H9 (cell line): ENCODE measurements around the gene MADCAM1. TPM values are rescaled to one million over a fixed set of nuclear protein-coding genes. Genes with fewer than 3 reads are reported as not detected.

ENCODE experiments used
- DNase-seq: peaks from one replicate; pipeline ENCODE4 v3.0.0-alpha.2; 2017
- H2AFZ ChIP-seq: one replicate; pipeline ENCODE4 v1.6.1; 2013; ENCODE audit warnings: mild to moderate bottlenecking, low read length, control low read depth, moderate library complexity
- H2AK5ac ChIP-seq: 2 replicates; pipeline ENCODE4 v1.6.1; 2013; ENCODE audit warnings: low read length, control low read depth, mixed read lengths; ENCODE audit not compliant: insufficient read length
- H2BK120ac ChIP-seq: one replicate; pipeline ENCODE4 v1.6.1; 2013; ENCODE audit warnings: low read depth, mild to moderate bottlenecking, low read length, control low read depth, inconsistent platforms; ENCODE audit not compliant: poor library complexity, severe bottlenecking
- H2BK12ac ChIP-seq: 2 replicates; pipeline ENCODE4 v1.6.1; 2013; ENCODE audit warnings: low read length, control low read depth, mixed read lengths, low read depth; ENCODE audit not compliant: insufficient read length
- H2BK15ac ChIP-seq: 2 replicates; pipeline ENCODE4 v1.6.1; 2013; ENCODE audit warnings: low read depth, low read length, control low read depth
- H2BK20ac ChIP-seq: one replicate; pipeline ENCODE4 v1.6.1; 2013; ENCODE audit warnings: low read depth, mild to moderate bottlenecking, low read length, control low read depth, inconsistent platforms; ENCODE audit not compliant: poor library complexity, severe bottlenecking
- H2BK5ac ChIP-seq: 2 replicates; pipeline ENCODE4 v1.6.1; 2013; ENCODE audit warnings: low read length, control low read depth, mixed read lengths; ENCODE audit not compliant: insufficient read length
- H3K14ac ChIP-seq: 2 replicates; pipeline ENCODE4 v1.6.1; 2013; ENCODE audit warnings: low read length, control low read depth; ENCODE audit not compliant: insufficient read depth
- H3K18ac ChIP-seq: 2 replicates; pipeline ENCODE4 v1.6.1; 2013; ENCODE audit warnings: low read depth, mild to moderate bottlenecking, mixed read lengths, low read length, control low read depth; ENCODE audit not compliant: insufficient read length
- H3K23ac ChIP-seq: 2 replicates; pipeline ENCODE4 v1.6.1; 2013; ENCODE audit warnings: low read length, control low read depth, mixed read lengths, low read depth; ENCODE audit not compliant: insufficient read length
- H3K23me2 ChIP-seq: 2 replicates; pipeline ENCODE4 v1.6.1; 2013; ENCODE audit warnings: low read depth, mild to moderate bottlenecking, mixed read lengths, low read length, control low read depth; ENCODE audit not compliant: insufficient read length, poor library complexity, severe bottlenecking
- H3K27ac ChIP-seq: 2 replicates; pipeline ENCODE4 v1.5.1; 2013; ENCODE audit warnings: low read length, control low read depth, mixed read lengths, low read depth; ENCODE audit not compliant: insufficient read length
- H3K27me3 ChIP-seq: 2 replicates; pipeline ENCODE4 v1.6.1; 2013; ENCODE audit warnings: low read length, control low read depth, inconsistent platforms; ENCODE audit not compliant: insufficient read depth
- H3K4ac ChIP-seq: 2 replicates; pipeline ENCODE4 v1.6.1; 2013; ENCODE audit warnings: low read depth, mild to moderate bottlenecking, control low read depth, inconsistent platforms, low read length, moderate library complexity
- H3K4me1 ChIP-seq: 2 replicates; pipeline ENCODE4 v1.6.1; 2013; ENCODE audit warnings: low read length, control low read depth, inconsistent platforms; ENCODE audit not compliant: insufficient read depth
- H3K4me2 ChIP-seq: 2 replicates; pipeline ENCODE4 v1.6.1; 2013; ENCODE audit warnings: low read length, control low read depth, mixed read lengths; ENCODE audit not compliant: insufficient read length, insufficient read depth
- H3K56ac ChIP-seq: 2 replicates; pipeline ENCODE4 v1.6.1; 2013; ENCODE audit warnings: low read depth, mild to moderate bottlenecking, mixed read lengths, low read length, control low read depth; ENCODE audit not compliant: insufficient read length
- H3K79me1 ChIP-seq: 2 replicates; pipeline ENCODE4 v1.6.1; 2013; ENCODE audit warnings: low read depth, mild to moderate bottlenecking, moderate library complexity, low read length, control low read depth, inconsistent platforms; ENCODE audit not compliant: insufficient read depth, poor library complexity, severe bottlenecking
- H3K79me2 ChIP-seq: 2 replicates; pipeline ENCODE4 v1.6.1; 2013; ENCODE audit warnings: low read length, control low read depth, inconsistent platforms; ENCODE audit not compliant: insufficient read depth
- H3K9ac ChIP-seq: 2 replicates; pipeline ENCODE4 v1.6.1; 2013; ENCODE audit warnings: low read length, control low read depth, mixed read lengths; ENCODE audit not compliant: insufficient read length; ENCODE audit errors: extremely low read depth
- H3K9me3 ChIP-seq: one replicate; pipeline ENCODE4 v1.6.1; 2013; ENCODE audit warnings: low read depth, low read length, inconsistent platforms; ENCODE audit not compliant: control insufficient read depth
- H3T11ph ChIP-seq: one replicate; pipeline ENCODE4 v1.6.1; 2013; ENCODE audit warnings: mild to moderate bottlenecking, low read length, control low read depth, inconsistent platforms
- H4K20me1 ChIP-seq: one replicate; pipeline ENCODE4 v1.6.1; 2013; ENCODE audit not compliant: control insufficient read depth, insufficient read length, insufficient read depth
- H4K5ac ChIP-seq: 2 replicates; pipeline ENCODE4 v1.6.1; 2013; ENCODE audit warnings: low read depth, mild to moderate bottlenecking, mixed read lengths, low read length, control low read depth; ENCODE audit not compliant: insufficient read length
- H4K8ac ChIP-seq: replicated peaks from 2 replicates; pipeline ENCODE4 v1.6.1; 2013; ENCODE audit warnings: low read length, control low read depth, mixed read lengths, low read depth; ENCODE audit not compliant: insufficient read length
- H4K91ac ChIP-seq: 2 replicates; pipeline ENCODE4 v1.6.1; 2013; ENCODE audit warnings: low read depth, mild to moderate bottlenecking, moderate library complexity, mixed read lengths, low read length, control low read depth; ENCODE audit not compliant: insufficient read length
- H3K27ac Mint-ChIP-seq, 3 experiments: 2 replicates in 2 of 3; 3 replicates in 1 of 3; pipeline ENCODE4 v1.8.0; 2020 to 2021; ENCODE audit warnings: mixed read lengths in 3 of 3, mild to moderate bottlenecking in 1 of 3, moderate library complexity in 1 of 3
- H3K27me3 Mint-ChIP-seq: 2 replicates; pipeline ENCODE4 v1.8.0; 2021; ENCODE audit warnings: low read depth, mild to moderate bottlenecking, moderate library complexity, mixed read lengths
- H3K36me3 Mint-ChIP-seq, 3 experiments: 2 replicates in 2 of 3; 3 replicates in 1 of 3; pipeline ENCODE4 v1.8.0; 2020 to 2021; ENCODE audit warnings: low read depth in 3 of 3, mixed read lengths in 3 of 3; ENCODE audit not compliant: insufficient read depth in 1 of 3
- H3K4me1 Mint-ChIP-seq, 2 experiments: 2 replicates each; pipeline ENCODE4 v1.8.0; 2020; ENCODE audit warnings: mixed read lengths in 2 of 2
- H3K4me3 Mint-ChIP-seq, 2 experiments: 2 replicates in 1 of 2; 3 replicates in 1 of 2; pipeline ENCODE4 v1.8.0; 2020 to 2021; ENCODE audit warnings: mild to moderate bottlenecking in 2 of 2, mixed read lengths in 2 of 2, moderate library complexity in 1 of 2
- H3K9me3 Mint-ChIP-seq, 2 experiments: 2 replicates in 1 of 2; 3 replicates in 1 of 2; pipeline ENCODE4 v1.8.0; 2020; ENCODE audit warnings: mild to moderate bottlenecking in 2 of 2, mixed read lengths in 2 of 2, moderate library complexity in 1 of 2
- CTCF ChIP-seq: fragments of 200-600 bp; sonication (generic); conservative IDR thresholded peaks from 3 replicates; pipeline ENCODE4 v1.8.0; 2021; ENCODE audit warnings: antibody characterized with exemption, mild to moderate bottlenecking
- WGBS: extraction: QIAGEN DNeasy Blood & Tissue Kit; methylation state at CpG from one replicate; pipeline ENCODE4 v1.1.7; 2013; ENCODE audit warnings: missing lambda C conversion rate, low lambda C conversion rate, mixed read lengths; ENCODE audit not compliant: insufficient read length; ENCODE audit errors: extremely low coverage; 5-methylcytosine and 5-hydroxymethylcytosine counted together
- total RNA-seq: library from RNA; stranded (reverse); gene quantifications from 2 replicates; pipeline ENCODE4 v1.2.1, GENCODE V29; 2021

MADCAM1 gene
- total RNA-seq, 1 experiment from 2014 or later = 1.2 TPM

GRCh38 chr19:538641-539428, 42.5 kb downstream of the MADCAM1 start:
- Histone ChIP-seq H2BK5ac (no peak overlapping the region), H3K9me3 (no peaks in the 10 kb centered on the region), H3K9ac (no peak overlapping the region), H2BK120ac (no peak overlapping the region), H2BK12ac (no peak overlapping the region), H3K79me2 (peaks cover 3% of the 10 kb centered on the region; the same call in 1 of the 2 replicates), H3K23ac (no peak overlapping the region), H2AK5ac (no peak overlapping the region), H3K23me2 (no peaks in the 10 kb centered on the region), H2BK15ac (no peak overlapping the region), H3K14ac (no peak overlapping the region), H3K56ac (no peak overlapping the region), H4K5ac (no peak overlapping the region), H4K91ac (no peak overlapping the region), H3K79me1 (peaks cover 1% of the 10 kb centered on the region), H2AFZ (no peak overlapping the region), H3K18ac (no peak overlapping the region), H2BK20ac (no peak overlapping the region), H3K27me3 (no peaks in the 10 kb centered on the region), H4K8ac (no peak overlapping the region), H3K4ac (no peak overlapping the region), H3K4me2 (no peak overlapping the region), H3K27ac (no peak overlapping the region), H3T11ph (no peak overlapping the region), H4K20me1 (no peaks in the 10 kb centered on the region), H3K4me1 (no peaks in the 10 kb centered on the region)
- DNase-seq = no peak
- no CpG with 5 or more reads among the region's 40 CpGs for WGBS
- Mint-ChIP-seq H3K9me3 (no peaks in the 10 kb centered on the region), H3K36me3 (peaks cover 13 to 33% (median 33%) of the 10 kb centered on the region in 3 experiments), H3K4me1 (peaks cover 0 to 2% of the 10 kb centered on the region in 2 experiments; a peak in 2 of 4 replicates), H3K4me3 (no peak overlapping the region), H3K27me3 (peaks cover 5% of the 10 kb centered on the region; the same call in 1 of the 2 replicates), H3K27ac (no peak overlapping the region)
- no peak for TF ChIP-seq CTCF
